Panc1 (cell line): ENCODE results near the gene MGST1. TPM values are rescaled to one million over a fixed set of nuclear protein-coding genes. Genes with fewer than 3 reads are reported as not detected.

Experiments used
- ATAC-seq: fragments of 200-7000 bp; cut with Tn5 transposase; 2 replicates; pipeline ENCODE4 v1.9.1; 2020; ENCODE audit warnings: mild to moderate bottlenecking, moderate library complexity
- BruUV-seq: library from RNA; stranded (reverse); fragments of 400-500 nt; replicated peaks from 2 replicates; lab custom pipeline; 2021; lab: Mats Ljungman, UMichigan
- CTCF ChIA-PET: fragments of 300-600 bp; sonication (Branson Sonifier 250); formaldehyde crosslinking; loops from one replicate; lab custom pipeline; 2022; ENCODE audit warnings: antibody characterized with exemption; lab: Charles Lee
- POLR2A ChIA-PET: fragments of 300-600 bp; sonication (Branson Sonifier 250); formaldehyde crosslinking; loops from one replicate; lab custom pipeline; 2022; ENCODE audit warnings: antibody characterized with exemption; lab: Charles Lee
- DNase-seq: peaks from one replicate; pipeline ENCODE4 v3.0.0-alpha.2; 2010; ENCODE audit warnings: low read depth, low spot score
- H3K27ac ChIP-seq: 2 replicates; pipeline ENCODE4 v1.5.1; 2011; ENCODE audit warnings: mild to moderate bottlenecking, low read length, inconsistent platforms
- H3K27me3 ChIP-seq: fragments of 200-500 bp; sonication (Bioruptor generic); 2 replicates; pipeline ENCODE4 v1.6.0; 2014; ENCODE audit warnings: low read length, inconsistent platforms; ENCODE audit not compliant: control insufficient read depth, insufficient read depth
- H3K36me3 ChIP-seq: fragments of 200-500 bp; sonication (Bioruptor generic); 2 replicates; pipeline ENCODE4 v1.5.1; 2014; ENCODE audit warnings: inconsistent platforms, mild to moderate bottlenecking, low read length, moderate library complexity; ENCODE audit not compliant: control insufficient read depth, insufficient read depth
- H3K4me1 ChIP-seq: 2 replicates; pipeline ENCODE4 v1.5.1; 2011; ENCODE audit warnings: inconsistent platforms, mild to moderate bottlenecking, low read length, moderate library complexity; ENCODE audit not compliant: control insufficient read depth, insufficient read depth
- H3K4me3 ChIP-seq, 2 experiments: 2 replicates each; pipeline ENCODE4 v1.5.1; 2011 to 2012; ENCODE audit warnings: low read depth in 2 of 2, low read length in 2 of 2, mild to moderate bottlenecking in 2 of 2, inconsistent platforms in 1 of 2, moderate library complexity in 1 of 2
- H3K9me3 ChIP-seq: fragments of 200-500 bp; sonication (Bioruptor generic); 2 replicates; pipeline ENCODE4 v1.5.1; 2014; ENCODE audit warnings: low read depth, mild to moderate bottlenecking, inconsistent platforms, low read length, moderate library complexity; ENCODE audit not compliant: control insufficient read depth, insufficient read depth
- POLR2AphosphoS5 ChIP-seq: IDR thresholded peaks from 2 replicates; pipeline ENCODE4 v1.6.1; 2012; ENCODE audit warnings: mild to moderate bottlenecking, low read depth, low read length, moderate library complexity
- REST ChIP-seq, 2 experiments: IDR thresholded peaks; 2 replicates each; pipeline ENCODE4 v1.6.1; 2011 to 2012; ENCODE audit warnings: low read depth in 2 of 2, control low read depth in 1 of 2, low read length in 1 of 2, mild to moderate bottlenecking in 1 of 2, moderate library complexity in 1 of 2; ENCODE audit not compliant: insufficient read depth in 1 of 2
- SIN3A ChIP-seq: IDR thresholded peaks from 2 replicates; pipeline ENCODE4 v1.6.1; 2012; ENCODE audit warnings: low read depth, mild to moderate bottlenecking, low read length, moderate library complexity, borderline replicate concordance; ENCODE audit not compliant: insufficient read depth
- TCF7L2 ChIP-seq: IDR thresholded peaks from 2 replicates; pipeline ENCODE4 v1.6.1; 2011; ENCODE audit warnings: mild to moderate bottlenecking, low read depth, low read length, inconsistent platforms
- in situ Hi-C: cut with HindIII; loops from 2 replicates; pipeline ENCODE4 v1.10.0; 2016; ENCODE audit warnings: low sequenced_read_pairs, low pct_unique_long_range_greater_than_20kb
- intact Hi-C: fragments of 100-400 bp; cut with micrococcal nuclease; formaldehyde crosslinking; loops from one replicate; pipeline ENCODE4 v1.10.0; 2022; ENCODE audit not compliant: unreplicated experiment
- total RNA-seq: library from RNA; stranded (reverse); gene quantifications from one replicate; pipeline ENCODE4 v1.2.1, GENCODE V29; 2021; ENCODE audit not compliant: unreplicated experiment
- TF ChIP-seq, protein P1 (sequence below): fragments of 450-650 bp; IDR thresholded peaks from 2 replicates; pipeline ENCODE4 v1.5.1; 2017; ENCODE audit warnings: mild to moderate bottlenecking

The MGST1 gene
- total RNA-seq, 1 experiment from 2014 or later: 8.8 TPM

- no TSS peak for BruUV-seq
- ATAC-seq (no peak), DNase-seq (no peak)
- Histone ChIP-seq H3K36me3 (no peaks in the 10 kb centered on the region), H3K27me3 (no peaks in the 10 kb centered on the region), H3K27ac (no peak overlapping the region), H3K9me3 (no peaks in the 10 kb centered on the region), H3K4me3 (no peak overlapping the region), H3K4me1 (no peaks in the 10 kb centered on the region)
- CTCF ChIA-PET: no interaction called here
- in situ Hi-C loops: no loop called here
- TF ChIP-seq REST (IDR thresholded peaks at IDR 0.05; ENCODE audit: insufficient read depth in 1 of 2, low read depth in 2 of 2, low read length in 1 of 2): no peak
- intact Hi-C loops: no loop called here
- POLR2A ChIA-PET: no interaction called here
These were observed 43.5 kb upstream of the MGST1 start for GRCh38 chr12:16303939-16304338.

DNA sequence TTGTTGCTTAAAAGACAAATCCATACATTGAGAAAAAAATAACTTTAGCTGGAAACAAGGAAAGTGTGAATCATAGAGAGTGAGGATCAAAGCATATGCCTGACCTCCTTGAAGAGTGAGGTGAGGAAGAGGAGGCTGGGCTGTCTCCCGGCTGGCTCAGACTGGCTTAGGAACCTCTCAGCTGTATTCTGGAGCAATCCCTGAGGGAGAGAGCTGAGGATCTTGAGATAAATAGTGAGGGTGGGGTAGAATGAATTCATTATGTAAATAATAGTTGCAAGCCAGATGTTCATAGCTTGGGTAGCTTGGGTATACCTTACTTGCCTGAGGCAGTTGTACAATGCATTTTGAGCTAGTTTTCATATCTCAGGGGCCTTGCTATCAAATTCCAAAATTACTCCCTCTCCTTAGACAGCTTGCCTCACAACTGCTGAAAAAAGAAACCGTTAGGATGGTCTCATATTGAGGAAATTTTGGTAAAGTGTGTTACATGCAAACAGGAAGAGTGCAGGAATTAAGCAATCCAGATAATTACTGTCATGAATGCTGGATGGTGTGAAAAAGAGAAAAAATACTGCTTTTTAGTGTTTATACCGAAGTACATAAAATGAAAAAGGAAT, 39.5 kb upstream of the MGST1 start:
- Histone ChIP-seq H3K27me3 (no peaks in the 10 kb centered on the region), H3K4me3 (no peak overlapping the region), H3K27ac (no peak overlapping the region), H3K9me3 (no peaks in the 10 kb centered on the region), H3K36me3 (no peaks in the 10 kb centered on the region), H3K4me1 (no peaks in the 10 kb centered on the region)
- POLR2A ChIA-PET: no interaction called here
- CTCF ChIA-PET: no interaction called here
- in situ Hi-C loops (no loop called here), intact Hi-C loops (no loop called here)
- DNase-seq: no peak
- TF ChIP-seq TCF7L2 (no peak), POLR2AphosphoS5 (no peak), SIN3A (no peak), REST (IDR thresholded peaks at IDR 0.05; ENCODE audit: insufficient read depth in 1 of 2, low read depth in 2 of 2, low read length in 1 of 2) (no peak)
- TF ChIP-seq, protein P1, sequence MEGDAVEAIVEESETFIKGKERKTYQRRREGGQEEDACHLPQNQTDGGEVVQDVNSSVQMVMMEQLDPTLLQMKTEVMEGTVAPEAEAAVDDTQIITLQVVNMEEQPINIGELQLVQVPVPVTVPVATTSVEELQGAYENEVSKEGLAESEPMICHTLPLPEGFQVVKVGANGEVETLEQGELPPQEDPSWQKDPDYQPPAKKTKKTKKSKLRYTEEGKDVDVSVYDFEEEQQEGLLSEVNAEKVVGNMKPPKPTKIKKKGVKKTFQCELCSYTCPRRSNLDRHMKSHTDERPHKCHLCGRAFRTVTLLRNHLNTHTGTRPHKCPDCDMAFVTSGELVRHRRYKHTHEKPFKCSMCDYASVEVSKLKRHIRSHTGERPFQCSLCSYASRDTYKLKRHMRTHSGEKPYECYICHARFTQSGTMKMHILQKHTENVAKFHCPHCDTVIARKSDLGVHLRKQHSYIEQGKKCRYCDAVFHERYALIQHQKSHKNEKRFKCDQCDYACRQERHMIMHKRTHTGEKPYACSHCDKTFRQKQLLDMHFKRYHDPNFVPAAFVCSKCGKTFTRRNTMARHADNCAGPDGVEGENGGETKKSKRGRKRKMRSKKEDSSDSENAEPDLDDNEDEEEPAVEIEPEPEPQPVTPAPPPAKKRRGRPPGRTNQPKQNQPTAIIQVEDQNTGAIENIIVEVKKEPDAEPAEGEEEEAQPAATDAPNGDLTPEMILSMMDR: no peak
- no peak for ATAC-seq
- BruUV-seq: no TSS peak
